ENCODE results near the gene LVRN.

Gene LVRN

DNA sequence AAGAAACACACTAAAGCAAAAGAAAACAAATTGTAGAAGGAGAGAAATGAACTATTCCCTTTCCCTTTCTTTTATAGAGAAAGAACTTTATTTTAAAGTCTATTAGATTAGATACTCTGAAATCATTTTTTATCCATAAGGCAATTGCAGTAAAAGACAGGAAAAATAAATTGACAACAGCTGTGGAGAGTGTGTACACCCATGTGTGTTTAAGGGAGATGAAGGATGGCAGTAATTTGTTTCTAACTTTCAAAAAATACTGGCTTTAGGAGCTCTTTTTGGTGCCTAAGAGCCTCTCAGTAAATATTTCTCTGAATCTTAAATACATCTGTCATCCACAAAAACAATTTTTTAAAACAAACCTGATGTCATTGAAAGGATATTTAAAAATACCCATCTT, 51.7 kb downstream of the LVRN start:
- H3K4me3 ChIP-seq (replicated peaks in 1 of 2; ENCODE audit: low read depth in 2 of 2, low read length in 2 of 2), result no peak overlapping the region
- DNase-seq (ENCODE audit: low read depth in 2 of 2), result no peak
- TF ChIP-seq CTCF (IDR thresholded peaks at IDR 0.05; ENCODE audit: low read depth, low read length), result no peak

GRCh38 chr5:116023619-116024018, 61.3 kb downstream of the LVRN start:
- no peak for DNase-seq (ENCODE audit: low read depth in 2 of 2)
- TF ChIP-seq CTCF (IDR thresholded peaks at IDR 0.05; ENCODE audit: low read depth, low read length), result peak; percentile 20
- no peak overlapping the region for H3K4me3 ChIP-seq (replicated peaks in 1 of 2; ENCODE audit: low read depth in 2 of 2, low read length in 2 of 2)

DNA sequence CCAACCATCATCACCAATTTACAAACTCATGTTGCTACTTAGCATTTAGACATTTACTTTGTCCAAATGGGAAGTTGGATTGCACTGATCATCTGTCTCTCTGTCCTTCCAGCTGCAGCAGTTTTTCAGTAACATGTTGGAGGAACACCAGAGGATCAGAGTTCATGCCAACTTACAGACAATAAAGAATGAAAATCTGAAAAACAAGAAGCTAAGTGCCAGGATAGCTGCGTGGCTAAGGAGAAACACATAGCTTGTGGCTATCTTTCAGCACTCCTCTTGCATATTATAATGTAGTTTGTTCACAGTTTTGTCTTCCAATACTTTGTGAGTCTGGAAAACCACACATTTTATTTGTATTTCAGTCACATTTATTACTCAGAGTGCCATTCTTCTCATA, 63.6 kb downstream of the LVRN start:
- H3K4me3 ChIP-seq (replicated peaks in 1 of 2; ENCODE audit: low read depth in 2 of 2, low read length in 2 of 2), result no peak overlapping the region
- no peak for DNase-seq (ENCODE audit: low read depth in 2 of 2)
- TF ChIP-seq CTCF (IDR thresholded peaks at IDR 0.05; ENCODE audit: low read depth, low read length), result no peak

DNA sequence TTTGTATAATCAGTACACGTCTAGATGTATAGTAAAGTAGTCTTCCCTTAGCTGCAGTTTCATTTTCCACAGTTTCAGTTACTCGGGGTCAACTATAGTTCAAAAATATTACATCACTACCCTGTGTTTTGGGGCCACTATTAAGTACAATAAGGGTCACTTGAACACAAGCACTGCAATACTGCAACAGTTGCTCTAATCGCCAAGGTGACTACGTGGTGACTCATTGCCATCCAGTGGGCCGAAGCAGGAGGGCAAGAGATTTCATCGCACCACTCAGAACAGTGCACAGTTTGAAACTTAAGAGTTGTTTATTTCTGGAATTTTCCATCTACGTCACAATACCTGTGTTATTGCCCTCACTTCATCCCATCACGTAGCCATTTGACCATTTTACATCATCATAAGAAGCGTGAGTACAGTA, 69.8 kb downstream of the LVRN start, which contains the start of gene ARL14EPL:
Gene ARL14EPL, plus strand, starts transcription at position 379 of the 424 bp plus-strand sequence. CDS start 18,994 bp downstream, outside the sequence.
- peak; percentile 91 to 92 for DNase-seq (ENCODE audit: low read depth in 2 of 2)
- TF ChIP-seq CTCF (IDR thresholded peaks at IDR 0.05; ENCODE audit: low read depth, low read length), result peak; percentile 34
- no peak within 1 kb of the TSS for H3K4me3 ChIP-seq (replicated peaks in 1 of 2; ENCODE audit: low read depth in 2 of 2, low read length in 2 of 2)

GRCh38 chr5:116032991-116033390, 70.7 kb downstream of the LVRN start:
- no peak for TF ChIP-seq CTCF (IDR thresholded peaks at IDR 0.05; ENCODE audit: low read depth, low read length)
- DNase-seq (ENCODE audit: low read depth in 2 of 2), result no peak
- no peak overlapping the region for H3K4me3 ChIP-seq (replicated peaks in 1 of 2; ENCODE audit: low read depth in 2 of 2, low read length in 2 of 2)

- peak in 1 of 2 donors; percentile 12 for DNase-seq (ENCODE audit: low read depth in 2 of 2)
- TF ChIP-seq CTCF (IDR thresholded peaks at IDR 0.05; ENCODE audit: low read depth, low read length), result no peak
- no peak overlapping the region for H3K4me3 ChIP-seq (replicated peaks in 1 of 2; ENCODE audit: low read depth in 2 of 2, low read length in 2 of 2)
Observed at GRCh38 chr5:116035123-116035522, 72.8 kb downstream of the LVRN start.

GRCh38 chr5:116037236-116037822, 75.1 kb downstream of the LVRN start:
- peak; percentile 24 to 43 for DNase-seq (ENCODE audit: low read depth in 2 of 2)
- TF ChIP-seq CTCF (IDR thresholded peaks at IDR 0.05; ENCODE audit: low read depth, low read length), result peak; percentile 21
- no peak overlapping the region for H3K4me3 ChIP-seq (replicated peaks in 1 of 2; ENCODE audit: low read depth in 2 of 2, low read length in 2 of 2)
